HCT116 (cell line): ENCODE results near the gene RAMP3. TPM values are rescaled to one million over a fixed set of nuclear protein-coding genes. Genes with fewer than 3 reads are reported as not detected.

Experiments used
- ATAC-seq: fragments of 200-7000 bp; cut with Tn5 transposase; 2 replicates; pipeline ENCODE4 v1.9.1; 2020; ENCODE audit warnings: mild to moderate bottlenecking, moderate library complexity
- BruUV-seq: library from RNA; stranded (reverse); fragments of 400-500 nt; replicated peaks from 2 replicates; lab custom pipeline; 2021; lab: Mats Ljungman, UMichigan
- CTCF ChIA-PET: fragments of 300-600 bp; sonication (Branson Sonifier 250); formaldehyde crosslinking; loops from one replicate; lab custom pipeline; 2021; ENCODE audit warnings: antibody characterized with exemption; lab: Charles Lee
- POLR2A ChIA-PET: fragments of 300-600, 350-600 bp; sonication (Branson Sonifier 250); formaldehyde crosslinking; loops from one replicate; lab custom pipeline; 2021; ENCODE audit warnings: antibody characterized with exemption; lab: Charles Lee
- RAD21 ChIA-PET, 2 experiments: fragments of 300-600 bp; sonication (Branson Sonifier 250); formaldehyde crosslinking; loops; one replicate each; lab custom pipeline; 2023; ENCODE audit warnings: low total read pairs in 2 of 2; ENCODE audit not compliant: uncharacterized antibody in 2 of 2, unreplicated experiment in 2 of 2, low non-redundant PET in 1 of 2; lab: Charles Lee
- DNase-seq: peaks from one replicate; pipeline ENCODE4 v3.0.0-alpha.2; 2010; ENCODE audit warnings: low read depth, low spot score
- H2AFZ ChIP-seq: fragments of 200-600 bp; shearing (Covaris generic), sonication (generic); 2 replicates; pipeline ENCODE4 v1.6.1; 2017; ENCODE audit warnings: low read depth, mixed run types, mixed read lengths, antibody characterized with exemption, low read length; ENCODE audit not compliant: poor library complexity, severe bottlenecking
- H3K27ac ChIP-seq: 2 replicates; pipeline ENCODE4 v1.5.1; 2012; ENCODE audit warnings: low read depth, low read length
- H3K27me3 ChIP-seq: fragments of 200-600 bp; sonication (generic); 2 replicates; pipeline ENCODE4 v1.6.1; 2016; ENCODE audit warnings: mixed run types, low read length, mixed read lengths; ENCODE audit not compliant: insufficient read depth
- H3K36me3 ChIP-seq, 2 experiments: fragments of 200-500 bp in 1 of 2; fragments of 200-600 bp in 1 of 2; sonication (Bioruptor generic) in 1 of 2; sonication (generic) in 1 of 2; 2 replicates each; pipeline versions ENCODE4 v1.5.1 to v1.6.1; 2014 to 2016; ENCODE audit warnings: low read length in 2 of 2, inconsistent platforms in 1 of 2, mixed read lengths in 1 of 2, mixed run types in 1 of 2; ENCODE audit not compliant: insufficient read depth in 2 of 2, control insufficient read depth in 1 of 2
- H3K4me1 ChIP-seq, 2 experiments: fragments of 200-600 bp in 1 of 2; sonication (generic) in 1 of 2; 2 replicates each; pipeline versions ENCODE4 v1.5.1 to v1.6.1; 2012 to 2017; ENCODE audit warnings: low read length in 2 of 2, inconsistent platforms in 1 of 2, mild to moderate bottlenecking in 1 of 2, mixed read lengths in 1 of 2, mixed run types in 1 of 2, moderate library complexity in 1 of 2; ENCODE audit not compliant: insufficient read depth in 2 of 2, control insufficient read depth in 1 of 2
- H3K4me2 ChIP-seq: fragments of 200-600 bp; sonication (generic); 2 replicates; pipeline ENCODE4 v1.6.1; 2017; ENCODE audit warnings: mixed run types, low read length, mixed read lengths
- H3K4me3 ChIP-seq, 2 experiments: fragments of 200-600 bp in 1 of 2; sonication (generic) in 1 of 2; replicated peaks in 1 of 2; 2 replicates each; pipeline ENCODE4 v1.5.1; 2011 to 2016; ENCODE audit warnings: low read length in 2 of 2, control low read depth in 1 of 2, low read depth in 1 of 2, mild to moderate bottlenecking in 1 of 2, mixed read lengths in 1 of 2, mixed run types in 1 of 2
- H3K79me2 ChIP-seq: fragments of 200-600 bp; sonication (generic); 2 replicates; pipeline ENCODE4 v1.6.1; 2017; ENCODE audit warnings: mild to moderate bottlenecking, mixed run types, low read length, moderate library complexity, mixed read lengths; ENCODE audit not compliant: insufficient read depth
- H3K9ac ChIP-seq: fragments of 200-600 bp; sonication (generic); 2 replicates; pipeline ENCODE4 v1.6.1; 2016; ENCODE audit warnings: low read length, mixed read lengths
- H3K9me2 ChIP-seq: fragments of 200-600 bp; sonication (generic), shearing (Covaris generic); 2 replicates; pipeline ENCODE4 v1.6.1; 2017; ENCODE audit warnings: mixed run types, mild to moderate bottlenecking, moderate library complexity; ENCODE audit not compliant: insufficient read depth
- H3K9me3 ChIP-seq, 2 experiments: fragments of 200-500 bp in 1 of 2; fragments of 200-600 bp in 1 of 2; sonication (Bioruptor generic) in 1 of 2; sonication (generic) in 1 of 2; 2 replicates each; pipeline ENCODE4 v1.6.1; 2014 to 2017; ENCODE audit warnings: low read length in 2 of 2, mixed read lengths in 2 of 2, inconsistent platforms in 1 of 2, low read depth in 1 of 2, mild to moderate bottlenecking in 1 of 2, mixed run types in 1 of 2, moderate library complexity in 1 of 2; ENCODE audit not compliant: control insufficient read depth in 1 of 2, insufficient read depth in 1 of 2
- H4K20me1 ChIP-seq: fragments of 200-600 bp; sonication (generic), shearing (Covaris generic); 2 replicates; pipeline ENCODE4 v1.6.1; 2017; ENCODE audit warnings: mixed run types, mild to moderate bottlenecking, moderate library complexity; ENCODE audit not compliant: insufficient read depth
- CBX3 ChIP-seq: IDR thresholded peaks from 2 replicates; pipeline ENCODE4 v1.6.1; 2012; ENCODE audit warnings: low read depth
- CEBPB ChIP-seq: IDR thresholded peaks from 2 replicates; pipeline ENCODE4 v1.6.1; 2012; ENCODE audit warnings: low read depth
- ELF1 ChIP-seq: IDR thresholded peaks from 2 replicates; pipeline ENCODE4 v1.6.1; 2012; ENCODE audit warnings: low read depth, borderline replicate concordance
- EZH2 ChIP-seq: fragments of 200-600 bp; sonication (generic); IDR thresholded peaks from 2 replicates; pipeline ENCODE4 v1.6.1; 2017; ENCODE audit warnings: antibody characterized with exemption, mixed run types
- POLR2A ChIP-seq: IDR thresholded peaks from 2 replicates; pipeline ENCODE4 v1.7.0; 2011; ENCODE audit warnings: borderline replicate concordance; ENCODE audit not compliant: insufficient read depth, insufficient read length; ENCODE audit errors: extremely low read depth
- POLR2AphosphoS5 ChIP-seq: IDR thresholded peaks from 2 replicates; pipeline ENCODE4 v1.6.1; 2011; ENCODE audit warnings: mild to moderate bottlenecking, low read depth, low read length, moderate library complexity
- SIN3A ChIP-seq: IDR thresholded peaks from 2 replicates; pipeline ENCODE4 v1.6.1; 2012; ENCODE audit warnings: low read depth
- SP1 ChIP-seq: IDR thresholded peaks from 2 replicates; pipeline ENCODE4 v1.6.1; 2012; ENCODE audit warnings: low read depth
- ZFX ChIP-seq: fragments of 450-650 bp; IDR thresholded peaks from 2 replicates; pipeline ENCODE4 v1.6.1; 2017
- ZNF274 ChIP-seq: fragments of 200-500 bp; sonication (Bioruptor generic); IDR thresholded peaks from 2 replicates; pipeline ENCODE4 v1.6.1; 2014; ENCODE audit warnings: mild to moderate bottlenecking, low read depth, low read length, inconsistent platforms
- intact Hi-C: fragments of 100-400 bp; cut with micrococcal nuclease; formaldehyde crosslinking; loops from 2 replicates; pipeline ENCODE4 v1.10.0; 2022
- total RNA-seq: library from RNA; stranded (reverse); gene quantifications from one replicate; pipeline ENCODE4 v1.2.1, GENCODE V29; 2021; ENCODE audit not compliant: unreplicated experiment
- TF ChIP-seq, protein P1 (sequence below): IDR thresholded peaks from 2 replicates; pipeline ENCODE4 v1.6.1; 2011; ENCODE audit warnings: mild to moderate bottlenecking, low read length, moderate library complexity; ENCODE audit not compliant: insufficient replicate concordance; ENCODE audit errors: extremely low read depth
- TF ChIP-seq, protein P2 (sequence below): IDR thresholded peaks from 2 replicates; pipeline ENCODE4 v1.6.1; 2012; ENCODE audit warnings: low read depth
- TF ChIP-seq, protein P3 (sequence below): IDR thresholded peaks from 2 replicates; pipeline ENCODE4 v1.6.1; 2012

Gene RAMP3
- total RNA-seq, 1 experiment from 2014 or later = not detected

DNA sequence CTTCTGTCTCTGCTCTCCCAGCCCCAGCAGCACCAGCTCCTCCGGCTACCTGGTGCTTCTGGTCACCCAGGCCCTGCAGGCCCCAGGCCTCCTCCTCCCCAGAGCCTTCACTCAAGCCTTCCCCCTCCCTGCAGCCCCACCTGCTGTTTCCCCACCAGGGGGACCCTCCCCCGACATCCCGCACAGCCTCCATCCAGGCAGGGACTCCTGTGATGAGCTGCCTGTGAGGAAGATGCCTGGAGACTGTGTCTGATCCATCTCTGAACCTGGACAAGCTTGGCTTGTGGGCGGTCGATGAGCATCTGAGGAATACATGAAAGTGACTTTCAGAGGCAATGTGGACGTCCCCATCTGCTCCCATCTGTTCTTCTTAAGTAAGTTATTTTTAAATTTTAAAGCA, 45.0 kb downstream of the RAMP3 start:
- Histone ChIP-seq H3K79me2 (no peaks in the 10 kb centered on the region), H2AFZ (no peak overlapping the region), H3K27me3 (peaks cover 32% of the 10 kb centered on the region), H3K9me3 (no peaks in the 10 kb centered on the region), H3K27ac (no peak overlapping the region), H3K36me3 (no peaks in the 10 kb centered on the region), H3K4me1 (no peaks in the 10 kb centered on the region), H3K9ac (no peak overlapping the region), H3K9me2 (no peaks in the 10 kb centered on the region), H3K4me3 (no peak overlapping the region), H4K20me1 (no peaks in the 10 kb centered on the region), H3K4me2 (no peak overlapping the region)
- TF ChIP-seq POLR2A (no peak), ELF1 (no peak), SP1 (no peak), POLR2AphosphoS5 (no peak), CEBPB (no peak), SIN3A (no peak), CBX3 (no peak), ZNF274 (no peak), ZFX (no peak), EZH2 (no peak)
- TF ChIP-seq, protein P1, sequence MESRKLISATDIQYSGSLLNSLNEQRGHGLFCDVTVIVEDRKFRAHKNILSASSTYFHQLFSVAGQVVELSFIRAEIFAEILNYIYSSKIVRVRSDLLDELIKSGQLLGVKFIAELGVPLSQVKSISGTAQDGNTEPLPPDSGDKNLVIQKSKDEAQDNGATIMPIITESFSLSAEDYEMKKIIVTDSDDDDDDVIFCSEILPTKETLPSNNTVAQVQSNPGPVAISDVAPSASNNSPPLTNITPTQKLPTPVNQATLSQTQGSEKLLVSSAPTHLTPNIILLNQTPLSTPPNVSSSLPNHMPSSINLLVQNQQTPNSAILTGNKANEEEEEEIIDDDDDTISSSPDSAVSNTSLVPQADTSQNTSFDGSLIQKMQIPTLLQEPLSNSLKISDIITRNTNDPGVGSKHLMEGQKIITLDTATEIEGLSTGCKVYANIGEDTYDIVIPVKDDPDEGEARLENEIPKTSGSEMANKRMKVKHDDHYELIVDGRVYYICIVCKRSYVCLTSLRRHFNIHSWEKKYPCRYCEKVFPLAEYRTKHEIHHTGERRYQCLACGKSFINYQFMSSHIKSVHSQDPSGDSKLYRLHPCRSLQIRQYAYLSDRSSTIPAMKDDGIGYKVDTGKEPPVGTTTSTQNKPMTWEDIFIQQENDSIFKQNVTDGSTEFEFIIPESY = no peak
- TF ChIP-seq, protein P2, sequence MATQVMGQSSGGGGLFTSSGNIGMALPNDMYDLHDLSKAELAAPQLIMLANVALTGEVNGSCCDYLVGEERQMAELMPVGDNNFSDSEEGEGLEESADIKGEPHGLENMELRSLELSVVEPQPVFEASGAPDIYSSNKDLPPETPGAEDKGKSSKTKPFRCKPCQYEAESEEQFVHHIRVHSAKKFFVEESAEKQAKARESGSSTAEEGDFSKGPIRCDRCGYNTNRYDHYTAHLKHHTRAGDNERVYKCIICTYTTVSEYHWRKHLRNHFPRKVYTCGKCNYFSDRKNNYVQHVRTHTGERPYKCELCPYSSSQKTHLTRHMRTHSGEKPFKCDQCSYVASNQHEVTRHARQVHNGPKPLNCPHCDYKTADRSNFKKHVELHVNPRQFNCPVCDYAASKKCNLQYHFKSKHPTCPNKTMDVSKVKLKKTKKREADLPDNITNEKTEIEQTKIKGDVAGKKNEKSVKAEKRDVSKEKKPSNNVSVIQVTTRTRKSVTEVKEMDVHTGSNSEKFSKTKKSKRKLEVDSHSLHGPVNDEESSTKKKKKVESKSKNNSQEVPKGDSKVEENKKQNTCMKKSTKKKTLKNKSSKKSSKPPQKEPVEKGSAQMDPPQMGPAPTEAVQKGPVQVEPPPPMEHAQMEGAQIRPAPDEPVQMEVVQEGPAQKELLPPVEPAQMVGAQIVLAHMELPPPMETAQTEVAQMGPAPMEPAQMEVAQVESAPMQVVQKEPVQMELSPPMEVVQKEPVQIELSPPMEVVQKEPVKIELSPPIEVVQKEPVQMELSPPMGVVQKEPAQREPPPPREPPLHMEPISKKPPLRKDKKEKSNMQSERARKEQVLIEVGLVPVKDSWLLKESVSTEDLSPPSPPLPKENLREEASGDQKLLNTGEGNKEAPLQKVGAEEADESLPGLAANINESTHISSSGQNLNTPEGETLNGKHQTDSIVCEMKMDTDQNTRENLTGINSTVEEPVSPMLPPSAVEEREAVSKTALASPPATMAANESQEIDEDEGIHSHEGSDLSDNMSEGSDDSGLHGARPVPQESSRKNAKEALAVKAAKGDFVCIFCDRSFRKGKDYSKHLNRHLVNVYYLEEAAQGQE = no peak
- TF ChIP-seq, protein P3, sequence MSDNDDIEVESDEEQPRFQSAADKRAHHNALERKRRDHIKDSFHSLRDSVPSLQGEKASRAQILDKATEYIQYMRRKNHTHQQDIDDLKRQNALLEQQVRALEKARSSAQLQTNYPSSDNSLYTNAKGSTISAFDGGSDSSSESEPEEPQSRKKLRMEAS = no peak
- no TSS peak for BruUV-seq
- ChIA-PET CTCF (no interaction called here), POLR2A (no interaction called here), RAD21 (no interaction called here)
- intact Hi-C loops = no loop called here
- DNase-seq = no peak
- ATAC-seq = no peak
